ENCODE results near the gene SORCS3. TPM values are rescaled to one million over a fixed set of nuclear protein-coding genes. Genes with fewer than 3 reads are reported as not detected.

SORCS3 gene
- total RNA-seq, 2 experiments from 2014 or later = 1.7 to 2.1 TPM

- ATAC-seq (ENCODE audit: poor library complexity) (no peak), DNase-seq (no peak)
- ChIA-PET POLR2A (no interaction called here), CTCF (no interaction called here)
- Histone ChIP-seq H3K4me3 (ENCODE audit: low read length) (no peak overlapping the region), H3K27ac (ENCODE audit: low read depth in 1 of 2, low read length in 2 of 2) (no peak overlapping the region), H3K36me3 (ENCODE audit: insufficient read depth, low read length) (no peaks in the 10 kb centered on the region), H3K4me1 (ENCODE audit: insufficient read depth, low read length) (no peaks in the 10 kb centered on the region), H3K27me3 (ENCODE audit: control insufficient read depth in 1 of 2, insufficient read depth in 2 of 2, low read length in 2 of 2) (no peaks in the 10 kb centered on the region), H3K9me3 (ENCODE audit: control insufficient read depth in 1 of 2, insufficient read depth in 1 of 2, low read length in 2 of 2) (no peaks in the 10 kb centered on the region)
- H3K27ac Mint-ChIP-seq = no peak overlapping the region
- no peaks in the 10 kb centered on the region for H3K4me1 Mint-ChIP-seq (ENCODE audit: low read depth)
- H3K4me3 Mint-ChIP-seq = no peak overlapping the region
- no peaks in the 10 kb centered on the region for H3K9me3 Mint-ChIP-seq
- intact Hi-C loops (cut with DNase I, micrococcal nuclease) = no loop called here
- no peak for TF ChIP-seq CTCF (IDR thresholded peaks at IDR 0.05)
- no peaks in the 10 kb centered on the region for H3K36me3 Mint-ChIP-seq (ENCODE audit: low read depth)
- no peaks in the 10 kb centered on the region for H3K27me3 Mint-ChIP-seq
Observed at GRCh38 chr10:105188737-105189462, 547.8 kb downstream of the SORCS3 start.

DNA sequence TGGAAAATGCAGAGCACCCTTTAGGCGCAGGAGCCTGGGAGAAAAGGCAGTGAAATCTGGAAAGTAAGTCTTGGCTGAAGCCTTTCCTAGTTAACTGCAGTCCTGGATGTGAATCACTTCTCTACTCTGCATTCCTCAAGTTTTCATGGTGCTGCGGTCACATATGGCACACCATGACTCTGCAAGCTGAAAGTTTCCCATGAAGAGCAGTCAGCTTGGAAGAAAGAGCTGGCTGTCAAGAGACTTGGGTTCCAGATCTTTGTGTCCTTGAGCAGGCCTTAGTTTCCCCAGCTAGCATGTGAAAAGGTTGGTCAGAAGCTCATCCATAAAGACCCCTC, 548.3 kb downstream of the SORCS3 start:
- intact Hi-C loops (cut with DNase I, micrococcal nuclease) = no loop called here
- ChIA-PET POLR2A (no interaction called here), CTCF (no interaction called here)
- TF ChIP-seq CTCF (IDR thresholded peaks at IDR 0.05) = no peak
- Mint-ChIP-seq H3K9me3 (no peaks in the 10 kb centered on the region), H3K4me1 (ENCODE audit: low read depth) (no peaks in the 10 kb centered on the region), H3K27me3 (no peaks in the 10 kb centered on the region), H3K27ac (no peak overlapping the region), H3K36me3 (ENCODE audit: low read depth) (no peaks in the 10 kb centered on the region), H3K4me3 (no peak overlapping the region)
- ATAC-seq (ENCODE audit: poor library complexity) = no peak
- Histone ChIP-seq H3K9me3 (ENCODE audit: control insufficient read depth in 1 of 2, insufficient read depth in 1 of 2, low read length in 2 of 2) (no peaks in the 10 kb centered on the region), H3K4me1 (ENCODE audit: insufficient read depth, low read length) (no peaks in the 10 kb centered on the region), H3K4me3 (ENCODE audit: low read length) (no peak overlapping the region), H3K27me3 (ENCODE audit: control insufficient read depth in 1 of 2, insufficient read depth in 2 of 2, low read length in 2 of 2) (no peaks in the 10 kb centered on the region), H3K36me3 (ENCODE audit: insufficient read depth, low read length) (no peaks in the 10 kb centered on the region), H3K27ac (ENCODE audit: low read depth in 1 of 2, low read length in 2 of 2) (no peak overlapping the region)
- no peak for DNase-seq

DNA sequence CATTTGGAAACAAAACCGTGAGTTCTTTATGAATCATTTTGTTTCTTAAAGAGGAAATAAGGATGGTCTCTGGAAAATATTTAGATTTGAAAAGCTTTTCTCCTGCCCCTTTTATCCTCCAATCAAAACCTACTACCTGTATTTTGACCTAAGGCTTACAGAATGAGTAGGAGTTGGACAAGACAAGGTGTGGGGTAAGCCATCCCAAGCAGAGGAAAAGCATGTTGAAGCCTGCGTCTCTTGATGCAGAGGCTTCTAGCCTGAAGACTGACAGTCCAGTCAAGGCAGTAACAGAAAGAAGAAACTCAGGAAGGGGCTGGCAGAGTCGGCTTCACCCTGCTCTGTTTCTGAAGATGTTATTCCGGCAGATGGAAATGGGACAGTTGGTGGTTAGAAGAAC, 551.1 kb downstream of the SORCS3 start:
- no peaks in the 10 kb centered on the region for H3K4me1 ChIP-seq (ENCODE audit: insufficient read depth, low read length)
- POLR2A ChIA-PET = no interaction called here
- Mint-ChIP-seq H3K27ac (no peak overlapping the region), H3K9me3 (no peaks in the 10 kb centered on the region), H3K36me3 (ENCODE audit: low read depth) (no peaks in the 10 kb centered on the region), H3K27me3 (no peaks in the 10 kb centered on the region), H3K4me3 (no peak overlapping the region), H3K4me1 (ENCODE audit: low read depth) (no peaks in the 10 kb centered on the region)
- no peak overlapping the region for H3K4me3 ChIP-seq (ENCODE audit: low read length)
- no peak for DNase-seq
- no peak for TF ChIP-seq CTCF (IDR thresholded peaks at IDR 0.05)
- no peak overlapping the region for H3K27ac ChIP-seq (ENCODE audit: low read depth in 1 of 2, low read length in 2 of 2)
- intact Hi-C loops (cut with DNase I, micrococcal nuclease) = no loop called here
- no peaks in the 10 kb centered on the region for H3K27me3 ChIP-seq (ENCODE audit: control insufficient read depth in 1 of 2, insufficient read depth in 2 of 2, low read length in 2 of 2)
- ATAC-seq (ENCODE audit: poor library complexity) = no peak
- no peaks in the 10 kb centered on the region for H3K9me3 ChIP-seq (ENCODE audit: control insufficient read depth in 1 of 2, insufficient read depth in 1 of 2, low read length in 2 of 2)
- CTCF ChIA-PET = no interaction called here
- H3K36me3 ChIP-seq (ENCODE audit: insufficient read depth, low read length) = no peaks in the 10 kb centered on the region
